ENCODE measurements around the gene NEURL1.
"Not testable (repeated sequence)": the region's sequence is repeated elsewhere in the genome, so short reads cannot be mapped to it uniquely, and the experiment has no call there.

NEURL1 gene

GRCh38 chr10:103465411-103466179 is 27.9 kb upstream of the NEURL1 start:
- no peak for DNase-seq (ENCODE audit: low read depth in 2 of 2)

- DNase-seq (ENCODE audit: low read depth in 2 of 2) = no peak
Measured at GRCh38 chr10:103466734-103467133, 26.8 kb upstream of the NEURL1 start.

GRCh38 chr10:103467406-103467805 is 26.1 kb upstream of the NEURL1 start:
- DNase-seq (ENCODE audit: low read depth in 2 of 2) = no peak

GRCh38 chr10:103469201-103469600 is 24.3 kb upstream of the NEURL1 start:
- no peak for DNase-seq (ENCODE audit: low read depth in 2 of 2)

- peak in 1 of 2 donors; percentile 37 for DNase-seq (ENCODE audit: low read depth in 2 of 2)
Measured at GRCh38 chr10:103470761-103471653, 22.5 kb upstream of the NEURL1 start.

- DNase-seq (ENCODE audit: low read depth in 2 of 2) = no peak
Measured at GRCh38 chr10:103472005-103472404, 21.5 kb upstream of the NEURL1 start.

GRCh38 chr10:103473261-103473671 is 20.2 kb upstream of the NEURL1 start:
- DNase-seq (ENCODE audit: low read depth in 2 of 2) = no peak

- no peak for DNase-seq (ENCODE audit: low read depth in 2 of 2)
Measured at GRCh38 chr10:103474077-103474476, 19.4 kb upstream of the NEURL1 start.

- DNase-seq (ENCODE audit: low read depth in 2 of 2) = no peak
Measured at GRCh38 chr10:103475437-103475836, 18.1 kb upstream of the NEURL1 start.

GRCh38 chr10:103476046-103476768 is 17.3 kb upstream of the NEURL1 start:
- no peak for DNase-seq (ENCODE audit: low read depth in 2 of 2)

- DNase-seq (ENCODE audit: low read depth in 2 of 2) = no peak
Measured at GRCh38 chr10:103478671-103479070, 14.8 kb upstream of the NEURL1 start.

GRCh38 chr10:103479135-103479534 is 14.4 kb upstream of the NEURL1 start, which contains the start of gene CALHM3:
Gene CALHM3, minus strand, starts transcription at chr10:103479240. Its CDS starts 208 bp downstream, at chr10:103479032.
- DNase-seq (ENCODE audit: low read depth in 2 of 2) = no peak

- DNase-seq (ENCODE audit: low read depth in 2 of 2) = no peak
Measured at GRCh38 chr10:103480521-103480920, 13.0 kb upstream of the NEURL1 start.

- DNase-seq (ENCODE audit: low read depth in 2 of 2) = peak in 1 of 2 donors; percentile 24
Measured at GRCh38 chr10:103481974-103482531, 11.5 kb upstream of the NEURL1 start.

- DNase-seq (ENCODE audit: low read depth in 2 of 2) = not testable (repeated sequence)
Measured at GRCh38 chr10:103486635-103487409, 6.7 kb upstream of the NEURL1 start.

- no peak for DNase-seq (ENCODE audit: low read depth in 2 of 2)
Measured at GRCh38 chr10:103487410-103487708, 6.1 kb upstream of the NEURL1 start.

GRCh38 chr10:103490986-103491314 is 2.6 kb upstream of the NEURL1 start:
- DNase-seq (ENCODE audit: low read depth in 2 of 2) = no peak

GRCh38 chr10:103491729-103492364 is 1.7 kb upstream of the NEURL1 start:
- DNase-seq (ENCODE audit: low read depth in 2 of 2) = no peak

GRCh38 chr10:103492655-103493261 is 747 bp upstream of the NEURL1 start:
- DNase-seq (ENCODE audit: low read depth in 2 of 2) = no peak

Measured in activated CD4-positive, alpha-beta T cell treated with anti-CD3 and anti-CD28 coated beads for 24 hours (primary cell).